Measurements from ENCODE around the gene TREX2.

GRCh38 chrX:153492543-153492942 lies 46.7 kb upstream of the TREX2 start:
- TF ChIP-seq, protein P1, sequence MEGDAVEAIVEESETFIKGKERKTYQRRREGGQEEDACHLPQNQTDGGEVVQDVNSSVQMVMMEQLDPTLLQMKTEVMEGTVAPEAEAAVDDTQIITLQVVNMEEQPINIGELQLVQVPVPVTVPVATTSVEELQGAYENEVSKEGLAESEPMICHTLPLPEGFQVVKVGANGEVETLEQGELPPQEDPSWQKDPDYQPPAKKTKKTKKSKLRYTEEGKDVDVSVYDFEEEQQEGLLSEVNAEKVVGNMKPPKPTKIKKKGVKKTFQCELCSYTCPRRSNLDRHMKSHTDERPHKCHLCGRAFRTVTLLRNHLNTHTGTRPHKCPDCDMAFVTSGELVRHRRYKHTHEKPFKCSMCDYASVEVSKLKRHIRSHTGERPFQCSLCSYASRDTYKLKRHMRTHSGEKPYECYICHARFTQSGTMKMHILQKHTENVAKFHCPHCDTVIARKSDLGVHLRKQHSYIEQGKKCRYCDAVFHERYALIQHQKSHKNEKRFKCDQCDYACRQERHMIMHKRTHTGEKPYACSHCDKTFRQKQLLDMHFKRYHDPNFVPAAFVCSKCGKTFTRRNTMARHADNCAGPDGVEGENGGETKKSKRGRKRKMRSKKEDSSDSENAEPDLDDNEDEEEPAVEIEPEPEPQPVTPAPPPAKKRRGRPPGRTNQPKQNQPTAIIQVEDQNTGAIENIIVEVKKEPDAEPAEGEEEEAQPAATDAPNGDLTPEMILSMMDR (IDR thresholded peaks at IDR 0.05), result no peak
- no peak for TF ChIP-seq EZH2 (IDR thresholded peaks at IDR 0.05; ENCODE audit: borderline replicate concordance, insufficient read depth, low read depth, low read length, poor library complexity, severe bottlenecking)
